ENCODE results near the gene GYPC.
"Not testable (repeated sequence)": the region's sequence is repeated elsewhere in the genome, so short reads cannot be mapped to it uniquely, and the experiment has no call there.

The GYPC gene

GRCh38 chr2:126668254-126668653 lies 12.3 kb downstream of the GYPC start:
- DNase-seq, result no peak

GRCh38 chr2:126669772-126670171 lies 13.8 kb downstream of the GYPC start:
- peak in 1 of 58 donors; percentile 7 for DNase-seq

DNA sequence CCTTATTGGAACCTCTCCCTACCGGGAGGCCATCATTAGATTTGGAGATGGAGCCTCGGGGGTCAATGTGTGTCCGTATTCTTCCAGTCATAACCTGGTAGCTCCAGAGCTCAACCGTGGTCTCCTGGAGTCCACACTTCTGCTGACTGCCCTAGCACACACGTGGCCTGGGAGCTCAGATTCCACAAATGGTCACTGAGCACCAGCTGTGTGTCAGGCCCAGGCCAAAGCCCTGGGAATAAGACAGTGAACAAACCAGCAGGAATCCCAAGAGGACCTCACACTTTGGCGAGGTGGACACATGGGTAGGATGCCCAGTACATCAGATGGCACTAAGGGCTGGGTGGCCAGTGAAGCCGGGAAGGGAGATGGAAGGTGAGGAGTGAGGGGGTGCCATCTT lies 15.5 kb downstream of the GYPC start:
- DNase-seq, result no peak

GRCh38 chr2:126672980-126673605 lies 17.1 kb downstream of the GYPC start:
- DNase-seq, result no peak

GRCh38 chr2:126674075-126674744 lies 18.3 kb downstream of the GYPC start:
- no peak for DNase-seq

DNA sequence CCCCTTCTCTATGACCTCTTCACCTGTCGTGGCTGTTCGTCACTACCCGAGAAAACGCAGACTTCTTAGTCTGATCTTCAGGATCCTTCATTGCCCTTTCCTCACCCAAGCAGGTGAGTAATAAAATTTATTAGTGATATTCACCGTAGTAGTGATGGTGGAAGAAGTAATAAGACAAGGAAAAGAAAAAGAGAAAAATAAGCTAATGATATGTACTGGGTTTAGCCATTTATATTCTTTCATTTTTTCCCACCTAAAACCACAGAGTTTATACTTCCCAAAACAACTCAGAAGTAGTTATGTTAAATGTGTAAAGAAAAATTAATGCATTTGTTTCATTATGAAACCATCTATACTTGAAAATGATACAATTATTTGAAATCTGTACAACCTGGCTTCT lies 19.7 kb downstream of the GYPC start:
- no peak for DNase-seq

DNA sequence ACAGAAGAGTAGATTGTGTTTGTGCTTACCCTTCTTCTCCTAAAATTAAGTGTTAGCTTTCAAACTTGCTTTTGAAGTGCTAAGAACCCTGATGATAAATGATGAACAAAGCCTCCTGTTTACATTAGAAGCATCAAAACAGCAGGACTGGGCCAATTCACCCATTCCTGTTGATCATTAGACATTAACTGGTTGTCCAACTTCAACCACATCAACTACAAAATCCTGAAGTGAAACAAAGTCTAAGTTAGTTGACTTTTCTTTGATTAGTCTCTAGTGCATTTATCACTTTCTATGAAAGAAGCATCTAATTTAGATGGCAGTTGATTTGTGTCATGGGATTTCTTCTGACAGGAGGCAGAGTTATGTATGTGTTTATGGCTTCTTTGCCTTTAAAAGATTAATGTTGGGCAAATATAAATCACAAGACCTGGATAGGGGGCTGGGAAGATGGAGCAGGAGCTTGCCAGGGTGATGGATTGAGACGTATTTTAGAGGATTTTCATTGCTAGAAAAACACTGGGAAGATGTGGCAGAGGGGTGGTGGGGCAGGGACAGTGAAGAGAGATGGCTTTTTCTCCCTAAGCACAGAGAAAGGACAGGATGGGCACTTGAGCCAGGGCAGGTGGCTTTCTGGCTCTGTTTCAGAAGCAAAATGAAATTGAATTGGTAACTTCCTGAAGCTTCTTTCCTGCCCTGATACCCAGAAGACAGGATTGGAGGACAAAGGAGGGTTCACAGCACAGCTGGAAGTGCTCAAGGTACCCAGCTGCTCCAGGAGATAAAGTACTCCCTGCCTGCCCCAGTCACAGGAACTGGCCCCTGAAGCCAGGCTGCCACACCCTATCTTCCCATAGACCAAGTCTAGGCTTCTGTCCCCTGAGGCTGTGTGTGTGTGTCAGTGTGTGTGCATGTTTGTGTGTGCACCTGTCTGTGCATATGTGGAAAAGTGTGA lies 20.5 kb downstream of the GYPC start:
- no peak for DNase-seq

DNA sequence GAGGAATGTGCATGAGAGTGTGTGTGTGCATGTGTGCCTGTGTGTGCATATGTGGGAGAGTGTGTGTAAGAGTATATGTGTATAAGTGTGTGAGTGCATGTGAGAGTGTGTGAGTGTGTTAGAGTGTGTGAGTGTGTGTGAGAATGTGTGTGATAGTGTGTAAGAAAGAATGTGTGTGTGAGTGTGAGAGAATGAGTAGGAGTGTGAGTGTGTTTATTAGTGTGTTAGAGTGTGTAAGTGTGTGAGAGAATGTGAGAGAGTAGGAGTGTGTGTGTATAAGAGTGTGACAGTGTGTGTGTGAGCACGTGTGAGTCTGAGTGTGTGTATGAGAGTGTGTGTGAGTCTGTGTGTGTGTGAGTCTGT lies 21.2 kb downstream of the GYPC start:
- DNase-seq, result no peak

DNA sequence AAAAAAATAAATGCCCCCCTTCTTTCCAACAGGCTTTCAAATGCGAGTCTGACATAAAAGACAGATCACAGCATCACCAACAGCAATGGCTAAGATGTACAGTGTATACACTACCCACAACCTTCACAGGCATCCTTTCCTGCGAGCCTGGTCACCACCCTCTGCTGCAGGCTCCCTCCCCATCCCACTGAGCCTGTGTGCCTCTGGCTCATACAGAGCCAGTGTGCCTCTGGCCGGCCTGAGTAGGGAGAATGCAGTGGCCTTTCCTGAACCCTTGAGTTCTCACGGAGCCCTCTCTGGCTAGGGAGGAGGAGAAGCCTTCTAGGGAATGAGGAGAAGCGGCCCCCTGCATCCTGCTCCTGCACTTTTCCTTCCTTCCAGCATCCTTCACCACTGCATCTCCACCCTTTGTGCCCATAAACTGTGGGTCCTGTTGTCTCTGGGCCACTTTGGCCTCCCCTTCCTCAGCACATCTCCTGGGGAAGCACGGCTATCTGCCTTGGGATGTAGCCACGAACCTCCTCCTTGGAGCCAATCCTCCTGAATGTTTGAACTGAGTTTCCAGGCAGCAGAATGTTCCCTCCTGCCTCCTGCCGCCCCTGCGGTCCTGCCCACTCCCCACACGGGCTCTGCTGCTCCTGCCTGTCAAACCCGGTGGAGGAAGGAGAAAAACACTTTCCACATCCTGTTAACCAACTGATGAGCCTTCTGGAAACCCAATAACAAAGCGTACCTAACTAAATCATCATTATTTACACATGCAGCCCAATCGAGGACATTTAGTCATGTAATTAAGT lies 22.5 kb downstream of the GYPC start:
- DNase-seq, result peak in 1 of 58 donors; percentile 11

DNA sequence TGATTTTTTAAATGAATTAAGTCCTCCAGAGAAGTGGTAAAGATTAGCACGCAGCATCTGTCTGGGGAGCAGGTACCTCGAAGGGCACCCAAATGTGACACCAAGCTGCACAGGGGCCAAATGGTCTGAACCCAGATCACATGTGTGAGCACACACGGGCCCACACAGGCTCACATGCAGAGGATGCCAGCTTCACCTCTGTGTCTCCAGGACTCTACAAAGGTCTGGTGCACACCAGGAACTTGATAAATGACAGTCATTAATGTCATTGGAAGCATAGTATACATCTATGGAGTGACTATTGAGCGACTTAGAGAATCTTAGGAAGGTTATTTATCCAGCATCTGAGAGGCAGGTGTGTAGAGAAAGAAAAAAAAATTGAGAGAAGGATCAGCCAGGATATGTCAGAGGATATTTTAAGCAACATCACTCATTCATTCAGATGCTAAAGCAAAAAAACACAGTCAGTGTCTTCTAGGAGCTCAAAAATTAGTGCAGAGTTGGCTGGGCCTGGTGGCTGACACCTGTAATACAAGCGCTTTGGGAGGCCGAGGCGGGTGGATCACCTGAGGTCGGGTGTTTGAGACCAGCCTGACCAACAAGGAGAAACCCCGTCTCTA lies 23.2 kb downstream of the GYPC start:
- DNase-seq, result no peak

DNA sequence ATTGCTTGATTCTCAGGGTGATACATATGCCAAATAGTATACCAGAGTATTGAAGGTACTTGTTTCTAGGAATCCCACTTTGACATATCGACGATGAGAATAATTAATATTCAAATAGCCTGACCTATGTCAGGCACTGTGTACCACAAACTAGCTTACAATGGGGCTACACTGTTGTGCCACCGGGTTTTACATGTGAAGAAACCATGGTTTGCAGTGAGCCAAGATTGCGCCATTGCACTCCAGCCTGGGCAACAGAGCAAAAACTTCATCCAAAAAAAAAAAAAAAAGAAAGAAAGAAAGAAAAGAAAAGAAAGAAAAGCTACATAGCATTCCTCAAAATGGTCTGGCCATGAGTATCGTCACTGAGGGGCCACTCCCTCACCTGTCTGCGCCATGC lies 25.5 kb downstream of the GYPC start:
- no peak for DNase-seq

DNA sequence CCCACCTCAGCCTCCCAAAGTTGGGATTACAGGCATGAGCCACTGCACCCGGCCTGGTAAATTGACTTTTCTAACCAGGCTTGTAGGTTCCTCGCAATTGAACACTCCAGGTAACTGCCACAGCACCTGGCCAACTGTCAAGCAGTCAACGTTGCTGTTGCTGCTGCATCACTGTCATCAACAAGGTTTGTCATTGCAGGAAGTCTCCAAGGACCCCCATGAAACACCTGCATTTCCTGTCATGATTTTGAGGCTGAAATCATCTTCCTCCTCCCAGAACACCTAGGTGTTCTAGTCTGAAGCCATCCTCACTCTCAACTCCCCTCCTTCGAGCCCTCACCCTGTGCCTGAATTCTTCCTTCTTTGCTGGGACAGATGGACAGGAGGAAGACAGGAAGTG lies 29.7 kb downstream of the GYPC start:
- DNase-seq, result no peak

GRCh38 chr2:126686286-126686685 lies 30.3 kb downstream of the GYPC start:
- DNase-seq, result no peak

GRCh38 chr2:126686841-126687485 lies 31.0 kb downstream of the GYPC start:
- no peak for DNase-seq

DNA sequence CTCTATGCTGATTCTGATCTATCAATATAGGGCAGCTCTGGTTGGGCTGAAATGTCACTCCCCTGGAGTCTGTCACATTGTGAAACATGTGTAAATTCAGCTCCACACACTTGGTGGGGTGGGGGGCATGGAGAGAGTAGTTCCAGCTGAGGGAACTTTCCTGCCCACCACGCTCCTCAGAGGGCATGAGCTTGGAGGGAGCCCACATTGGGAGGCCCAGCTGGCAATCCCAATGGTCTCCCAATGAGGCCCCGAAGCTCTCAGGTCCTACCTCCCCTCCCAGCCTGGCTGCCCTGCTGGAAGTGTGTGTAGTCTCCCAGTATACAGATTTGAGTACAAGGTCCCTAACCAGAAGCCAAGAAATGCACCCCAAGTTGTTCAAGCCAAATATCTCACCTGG lies 31.5 kb downstream of the GYPC start:
- no peak for DNase-seq

- not testable (repeated sequence) for DNase-seq
These were observed 32.6 kb downstream of the GYPC start for GRCh38 chr2:126688594-126688993.

GRCh38 chr2:126692241-126692640 lies 36.3 kb downstream of the GYPC start:
- not testable (repeated sequence) for DNase-seq

DNA sequence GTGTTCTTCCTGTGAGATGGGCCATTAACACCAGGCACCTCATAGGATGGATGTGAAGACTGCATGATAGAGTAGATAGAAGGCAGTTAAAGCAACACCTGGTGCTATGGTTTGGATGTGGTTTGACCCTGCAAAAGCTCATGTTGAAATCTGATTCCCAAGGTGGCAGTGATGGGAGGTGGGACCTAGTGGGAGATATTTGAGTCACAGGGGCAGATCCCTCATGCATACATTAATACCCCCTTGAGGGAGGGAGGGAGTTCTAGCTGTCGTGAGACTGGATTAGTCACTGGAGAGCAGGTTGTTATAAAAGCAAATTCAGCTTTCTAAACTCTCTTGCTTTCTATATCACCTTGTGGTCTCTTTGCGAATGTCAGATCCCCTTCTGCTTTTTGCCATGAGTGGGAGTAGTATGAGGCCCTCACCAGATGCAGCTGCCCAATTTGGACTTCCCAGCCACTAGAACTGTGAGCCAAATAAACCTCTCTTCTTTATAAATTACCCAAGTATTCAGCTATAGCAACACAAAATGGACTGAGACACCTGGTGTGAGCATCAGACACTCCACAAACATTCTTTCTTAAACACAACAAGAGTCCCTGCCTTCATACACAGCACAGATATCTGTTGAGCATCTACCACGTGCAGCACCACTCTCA lies 37.1 kb downstream of the GYPC start:
- DNase-seq, result not testable (repeated sequence)

GRCh38 chr2:126696644-126697520 lies 40.9 kb downstream of the GYPC start:
- DNase-seq, result no peak

All from anterior cingulate cortex (tissue), 58 donors.